ENCODE results near the gene OSTM1. TPM values are rescaled to one million over a fixed set of nuclear protein-coding genes. Genes with fewer than 3 reads are reported as not detected.

OSTM1 gene
- total and polyA plus RNA-seq, 2 donors (not counting 1 experiment from before 2014, with no cell fraction given) = 6.2 to 41.7 TPM

DNA sequence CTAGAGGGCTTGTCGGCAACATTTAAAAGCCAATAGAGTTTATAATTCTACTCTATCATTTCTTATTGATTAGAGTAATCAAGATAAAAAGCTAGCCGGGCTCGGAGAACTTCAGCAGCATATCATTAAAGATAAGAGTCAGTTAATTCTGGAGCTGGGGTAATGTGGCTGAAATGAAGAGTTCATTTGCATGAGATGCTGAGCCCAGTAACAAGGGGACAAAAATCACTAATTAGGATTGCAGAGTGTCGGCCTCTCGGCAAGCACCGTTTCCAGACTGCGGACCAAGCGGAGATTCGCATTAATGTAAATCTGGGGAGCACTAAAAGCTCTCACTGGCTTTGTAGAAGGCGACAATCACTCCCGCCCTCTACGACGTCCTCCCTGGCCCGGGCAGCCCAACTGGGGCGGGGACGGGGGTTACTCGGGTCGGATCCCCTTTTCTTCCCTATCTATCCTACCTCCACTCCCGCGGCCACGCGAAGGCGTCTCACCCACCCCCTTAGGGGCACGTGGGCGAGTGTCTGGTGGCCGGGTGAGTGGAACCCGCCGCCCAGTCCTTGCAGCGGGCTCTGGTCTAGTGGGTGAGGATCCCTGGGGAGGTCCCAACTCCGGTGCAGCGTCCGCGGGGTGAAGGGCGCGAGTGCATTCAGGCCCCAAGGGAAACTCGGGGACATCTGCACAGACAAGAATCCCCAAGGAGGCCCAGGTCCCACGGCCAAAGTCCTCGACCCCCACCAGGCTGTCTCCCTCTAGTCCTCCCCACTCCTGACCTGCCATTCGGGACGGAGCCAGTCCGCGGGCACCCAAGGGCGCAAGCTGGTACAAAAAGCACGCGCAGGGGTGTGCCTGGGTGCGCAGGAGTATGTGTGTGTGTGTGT, 42.2 kb upstream of the OSTM1 start:
- H3K9me3 ChIP-seq (ENCODE audit: control extremely low read depth in 1 of 3, control insufficient read depth in 2 of 3, insufficient read depth in 1 of 3, low read length in 2 of 3) = peaks cover 0 to 40% (median 0%) of the 10 kb centered on the region in 3 donors
- H3K79me2 ChIP-seq (ENCODE audit: control insufficient read depth, insufficient read depth, low read length) = no peaks in the 10 kb centered on the region
- TF ChIP-seq, protein P1, sequence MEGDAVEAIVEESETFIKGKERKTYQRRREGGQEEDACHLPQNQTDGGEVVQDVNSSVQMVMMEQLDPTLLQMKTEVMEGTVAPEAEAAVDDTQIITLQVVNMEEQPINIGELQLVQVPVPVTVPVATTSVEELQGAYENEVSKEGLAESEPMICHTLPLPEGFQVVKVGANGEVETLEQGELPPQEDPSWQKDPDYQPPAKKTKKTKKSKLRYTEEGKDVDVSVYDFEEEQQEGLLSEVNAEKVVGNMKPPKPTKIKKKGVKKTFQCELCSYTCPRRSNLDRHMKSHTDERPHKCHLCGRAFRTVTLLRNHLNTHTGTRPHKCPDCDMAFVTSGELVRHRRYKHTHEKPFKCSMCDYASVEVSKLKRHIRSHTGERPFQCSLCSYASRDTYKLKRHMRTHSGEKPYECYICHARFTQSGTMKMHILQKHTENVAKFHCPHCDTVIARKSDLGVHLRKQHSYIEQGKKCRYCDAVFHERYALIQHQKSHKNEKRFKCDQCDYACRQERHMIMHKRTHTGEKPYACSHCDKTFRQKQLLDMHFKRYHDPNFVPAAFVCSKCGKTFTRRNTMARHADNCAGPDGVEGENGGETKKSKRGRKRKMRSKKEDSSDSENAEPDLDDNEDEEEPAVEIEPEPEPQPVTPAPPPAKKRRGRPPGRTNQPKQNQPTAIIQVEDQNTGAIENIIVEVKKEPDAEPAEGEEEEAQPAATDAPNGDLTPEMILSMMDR (IDR thresholded peaks at IDR 0.05) = no peak
- TF ChIP-seq EZH2 (IDR thresholded peaks at IDR 0.05; ENCODE audit: borderline replicate concordance, insufficient read depth, low read depth, low read length, poor library complexity, severe bottlenecking) = no peak
- ChIA-PET POLR2A (interaction anchor here (0.6 kb wide), 1 partner anchor 44 kb away, joined by 5 read pairs; no protein-coding TSS in a partner anchor), CTCF (interaction anchor here (0.6 to 1.8 kb wide), 4 partner anchors 51 to 406 kb away, joined by 3 to 9 read pairs (median 4); no protein-coding TSS in a partner anchor)
- intact Hi-C loops (cut with micrococcal nuclease) = loop anchor here (2.0 to 10.0 kb wide), 5 partner anchors 18 to 976 kb away; partner anchors contain the start of genes OSTM1, SESN1 and SNX3
- Mint-ChIP-seq H3K4me1 (peaks cover 57% of the 10 kb centered on the region), H3K9me3 (ENCODE audit: insufficient read depth) (no peaks in the 10 kb centered on the region), H3K27me3 (peaks cover 84% of the 10 kb centered on the region), H3K27ac (no peak overlapping the region), H3K4me3 (peak overlapping the region; percentile 91)
- H3K4me2 ChIP-seq (replicated peaks; ENCODE audit: low read depth, low read length, poor library complexity, severe bottlenecking) = peak overlapping the region; percentile 97
- peak overlapping the region in 4 of 5 experiments; percentile 66 to 75 (median 70) for H3K4me3 ChIP-seq (ENCODE audit: control extremely low read depth in 1 of 5, extremely low read depth in 1 of 5, insufficient read depth in 1 of 5, low read depth in 2 of 5, low read length in 4 of 5)
- H3K4me1 ChIP-seq (ENCODE audit: control insufficient read depth in 2 of 2, insufficient read depth in 2 of 2, low read length in 2 of 2) = peaks cover 61 to 65% of the 10 kb centered on the region in 2 donors
- peak; percentile 51 for DNase-seq
- peaks cover 0 to 93% (median 70%) of the 10 kb centered on the region in 4 experiments for H3K27me3 ChIP-seq (replicated peaks in 1 of 4; ENCODE audit: control extremely low read depth in 1 of 4, control insufficient read depth in 3 of 4, insufficient read depth in 4 of 4, low read length in 3 of 4)
- peak overlapping the region; percentile 80 for H3K9ac ChIP-seq (ENCODE audit: low read length)
- peak; percentile 3 for ATAC-seq (ENCODE audit: low read depth)
- H3K27ac ChIP-seq (ENCODE audit: low read length in 2 of 2) = no peak overlapping the region
- no peaks in the 10 kb centered on the region for H3K36me3 ChIP-seq (replicated peaks in 1 of 2; ENCODE audit: control extremely low read depth in 1 of 2, control insufficient read depth in 1 of 2, extremely low read depth in 1 of 2, insufficient read depth in 2 of 2, low read length in 1 of 2)
- peaks cover 15% of the 10 kb centered on the region for H4K20me1 ChIP-seq (ENCODE audit: control insufficient read depth, insufficient read depth, low read length, poor library complexity, severe bottlenecking)
- H2AFZ ChIP-seq (ENCODE audit: insufficient read depth, low read depth, low read length, poor library complexity, severe bottlenecking) = peak overlapping the region; percentile 67
- WGBS (ENCODE audit: insufficient coverage) = 10% methylated on average over 33 of the region's 46 CpGs

All from B cell (primary cell).